H1 (cell line): ENCODE measurements around the gene RPRML. TPM values are rescaled to one million over a fixed set of nuclear protein-coding genes. Genes with fewer than 3 reads are reported as not detected.

Experiments used
- CTCF ChIA-PET: fragments of 300-600 bp; sonication (Branson Sonifier 250); formaldehyde crosslinking; loops from one replicate; lab custom pipeline; 2021; ENCODE audit not compliant: partially characterized antibody; lab: Charles Lee
- POLR2A ChIA-PET: fragments of 300-600 bp; sonication (Branson Sonifier 250); formaldehyde crosslinking; loops from one replicate; lab custom pipeline; 2021; ENCODE audit warnings: inconsistent platforms; ENCODE audit not compliant: partially characterized antibody; lab: Charles Lee
- DNase-seq, 2 experiments: peaks; one replicate each; pipeline versions ENCODE4 v3.0.0 to v3.0.0-alpha.2; 2010 to 2022; ENCODE audit warnings: low spot score in 2 of 2, low read depth in 1 of 2, mixed read lengths in 1 of 2
- FAIRE-seq: peaks from 2 replicates; lab custom pipeline; 2011; peaks lifted over from hg19 to GRCh38; lab: Jason Lieb, UNC
- H2AFZ ChIP-seq: 2 replicates; pipeline ENCODE4 v1.8.1; 2012; ENCODE audit warnings: low read length, inconsistent platforms
- H2AK5ac ChIP-seq: 2 replicates; pipeline ENCODE4 v1.6.1; 2013; ENCODE audit warnings: low read depth, low read length
- H2BK120ac ChIP-seq: replicated peaks from 2 replicates; pipeline ENCODE3; 2013; ENCODE audit warnings: low read depth, low read length, inconsistent platforms
- H2BK12ac ChIP-seq: 2 replicates; pipeline ENCODE4 v1.6.1; 2013; ENCODE audit warnings: low read depth, low read length
- H2BK15ac ChIP-seq: 2 replicates; pipeline ENCODE4 v1.6.1; 2013; ENCODE audit warnings: low read length
- H2BK20ac ChIP-seq: 2 replicates; pipeline ENCODE4 v1.6.1; 2013; ENCODE audit warnings: low read length
- H2BK5ac ChIP-seq: 2 replicates; pipeline ENCODE4 v1.6.1; 2013; ENCODE audit warnings: low read depth, low read length
- H3K14ac ChIP-seq: 2 replicates; pipeline ENCODE4 v1.6.1; 2013; ENCODE audit warnings: inconsistent platforms; ENCODE audit not compliant: insufficient read length
- H3K18ac ChIP-seq: 2 replicates; pipeline ENCODE4 v1.6.1; 2013; ENCODE audit warnings: low read length; ENCODE audit errors: extremely low read depth
- H3K23ac ChIP-seq: 2 replicates; pipeline ENCODE4 v1.6.1; 2013; ENCODE audit warnings: inconsistent platforms; ENCODE audit not compliant: insufficient read length
- H3K23me2 ChIP-seq: 2 replicates; pipeline ENCODE4 v1.6.1; 2013; ENCODE audit warnings: low read depth, low read length
- H3K27ac ChIP-seq: 2 replicates; pipeline ENCODE4 v1.6.1; 2011; ENCODE audit warnings: low read depth, low read length, inconsistent platforms
- H3K27me3 ChIP-seq, 4 experiments: replicated peaks in 1 of 4; 1 replicate in 1 of 4; 2 replicates in 3 of 4; pipeline versions ENCODE4 v1.6.1 to v1.8.1; 2011 to 2013; ENCODE audit warnings: low read length in 3 of 4, mild to moderate bottlenecking in 3 of 4, inconsistent platforms in 2 of 4, mixed read lengths in 2 of 4, moderate library complexity in 1 of 4; ENCODE audit not compliant: control insufficient read depth in 3 of 4, insufficient read depth in 3 of 4; ENCODE audit errors: extremely low read depth in 1 of 4
- H3K36me3 ChIP-seq, 4 experiments: 2 replicates each; pipeline versions ENCODE4 v1.6.1 to v1.8.1; 2011 to 2013; ENCODE audit warnings: mild to moderate bottlenecking in 4 of 4, low read length in 3 of 4, moderate library complexity in 2 of 4, control low read depth in 1 of 4, inconsistent platforms in 1 of 4; ENCODE audit not compliant: insufficient read depth in 4 of 4, control insufficient read depth in 2 of 4
- H3K4ac ChIP-seq: replicated peaks from 2 replicates; pipeline ENCODE3; 2013; ENCODE audit warnings: low read length, low read depth, mixed read lengths, inconsistent platforms; ENCODE audit not compliant: insufficient read length
- H3K4me1 ChIP-seq, 4 experiments: replicated peaks in 1 of 4; 1 replicate in 1 of 4; 2 replicates in 3 of 4; pipeline versions ENCODE4 v1.6.1 to v1.8.1; 2011 to 2013; ENCODE audit warnings: low read length in 3 of 4, inconsistent platforms in 2 of 4, mixed read lengths in 1 of 4; ENCODE audit not compliant: insufficient read depth in 4 of 4, control insufficient read depth in 3 of 4
- H3K4me2 ChIP-seq, 2 experiments: 2 replicates each; pipeline versions ENCODE4 v1.6.1 to v1.8.1; 2011 to 2013; ENCODE audit warnings: low read depth in 2 of 2, low read length in 2 of 2, control low read depth in 1 of 2, inconsistent platforms in 1 of 2, mild to moderate bottlenecking in 1 of 2; ENCODE audit not compliant: insufficient read depth in 1 of 2
- H3K4me3 ChIP-seq, 4 experiments: fragments of 200-600, 300-600 bp in 1 of 4; sonication (generic), shearing (Covaris generic), sonication (Bioruptor Twin) in 1 of 4; 2 replicates each; pipeline versions ENCODE4 v1.5.1 to v1.8.1; 2011 to 2016; ENCODE audit warnings: low read length in 4 of 4, low read depth in 3 of 4, control low read depth in 2 of 4, inconsistent platforms in 2 of 4, mild to moderate bottlenecking in 2 of 4, mixed read lengths in 1 of 4, moderate library complexity in 1 of 4; ENCODE audit not compliant: insufficient read depth in 2 of 4; ENCODE audit errors: extremely low read depth in 1 of 4
- H3K56ac ChIP-seq: replicated peaks from 2 replicates; pipeline ENCODE3; 2013; ENCODE audit warnings: low read depth, mild to moderate bottlenecking, mixed read lengths, low read length, inconsistent platforms; ENCODE audit not compliant: insufficient read length
- H3K79me1 ChIP-seq: 2 replicates; pipeline ENCODE4 v1.6.1; 2013; ENCODE audit warnings: low read depth, low read length, control low read depth
- H3K79me2 ChIP-seq, 2 experiments: 2 replicates each; pipeline versions ENCODE4 v1.6.1 to v1.8.1; 2012 to 2013; ENCODE audit warnings: low read length in 2 of 2, mild to moderate bottlenecking in 2 of 2, inconsistent platforms in 1 of 2; ENCODE audit not compliant: insufficient read depth in 2 of 2, control insufficient read depth in 1 of 2
- H3K9ac ChIP-seq, 4 experiments: replicated peaks in 1 of 4; 1 replicate in 1 of 4; 2 replicates in 3 of 4; pipeline versions ENCODE4 v1.6.1 to v1.8.1; 2011 to 2013; ENCODE audit warnings: low read depth in 3 of 4, low read length in 3 of 4, control low read depth in 2 of 4, mild to moderate bottlenecking in 2 of 4, moderate library complexity in 2 of 4, inconsistent platforms in 1 of 4; ENCODE audit errors: extremely low read depth in 1 of 4
- H3K9me3 ChIP-seq, 2 experiments: 2 replicates each; pipeline versions ENCODE4 v1.6.1 to v1.8.1; 2012 to 2013; ENCODE audit warnings: mild to moderate bottlenecking in 2 of 2, moderate library complexity in 2 of 2, control low read depth in 1 of 2, inconsistent platforms in 1 of 2, low read depth in 1 of 2, low read length in 1 of 2, mixed read lengths in 1 of 2; ENCODE audit not compliant: insufficient read depth in 2 of 2
- H4K20me1 ChIP-seq, 2 experiments: replicated peaks in 1 of 2; 2 replicates each; pipeline versions ENCODE3 to v1.8.1; 2011 to 2013; ENCODE audit warnings: inconsistent platforms in 2 of 2, low read length in 2 of 2, mild to moderate bottlenecking in 1 of 2; ENCODE audit not compliant: insufficient read depth in 2 of 2, control insufficient read depth in 1 of 2
- H4K5ac ChIP-seq: 2 replicates; pipeline ENCODE4 v1.6.1; 2013; ENCODE audit warnings: low read length, low read depth, mixed read lengths, inconsistent platforms; ENCODE audit not compliant: insufficient read length
- H4K8ac ChIP-seq: 2 replicates; pipeline ENCODE4 v1.8.0; 2013; ENCODE audit warnings: mild to moderate bottlenecking, moderate library complexity, low read length, inconsistent platforms; ENCODE audit not compliant: insufficient read depth; ENCODE audit errors: extremely low read depth
- H4K91ac ChIP-seq: replicated peaks from 2 replicates; pipeline ENCODE3; 2013; ENCODE audit warnings: low read length, mixed read lengths, inconsistent platforms; ENCODE audit not compliant: insufficient read length
- ASH2L ChIP-seq: fragments of 200-600, 300-600 bp; sonication (generic); IDR thresholded peaks from one replicate; pipeline ENCODE4 v1.7.1; 2017; ENCODE audit warnings: low read length
- CTBP2 ChIP-seq: IDR thresholded peaks from 2 replicates; pipeline ENCODE4 v1.7.0; 2011; ENCODE audit warnings: borderline replicate concordance, mild to moderate bottlenecking, moderate library complexity, mixed read lengths, low read length; ENCODE audit not compliant: insufficient read depth, insufficient read length
- POLR2A ChIP-seq, 2 experiments: IDR thresholded peaks; 1 replicate in 1 of 2; 2 replicates in 1 of 2; pipeline ENCODE4 v1.6.1; 2011; ENCODE audit warnings: low read depth in 2 of 2, low read length in 2 of 2, mild to moderate bottlenecking in 2 of 2; ENCODE audit errors: control extremely low read depth in 1 of 2
- POLR2AphosphoS5 ChIP-seq: IDR thresholded peaks from 2 replicates; pipeline ENCODE4 v1.6.1; 2011; ENCODE audit warnings: low read depth, low read length
- POU5F1 ChIP-seq: IDR thresholded peaks from 2 replicates; pipeline ENCODE4 v1.6.1; 2011; ENCODE audit warnings: low read depth, mild to moderate bottlenecking, low read length, moderate library complexity
- RAD21 ChIP-seq, 2 experiments: IDR thresholded peaks in 1 of 2; conservative IDR thresholded peaks in 1 of 2; 2 replicates each; pipeline ENCODE4 v1.6.1; 2011; ENCODE audit warnings: low read depth in 2 of 2, low read length in 2 of 2, improper control_type of control experiment in 1 of 2, inconsistent platforms in 1 of 2, mild to moderate bottlenecking in 1 of 2, moderate library complexity in 1 of 2
- RXRA ChIP-seq: IDR thresholded peaks from 2 replicates; pipeline ENCODE4 v1.6.1; 2011; ENCODE audit warnings: low read depth, mild to moderate bottlenecking, low read length, moderate library complexity; ENCODE audit not compliant: insufficient read depth
- ZNF274 ChIP-seq: IDR thresholded peaks from 2 replicates; pipeline ENCODE4 v1.7.0; 2012; ENCODE audit warnings: low read length, borderline replicate concordance; ENCODE audit errors: extremely low read depth
- WGBS, 2 experiments: shearing (Covaris generic) in 1 of 2; methylation state at CpG; one replicate each; pipeline versions ENCODE4 v1.1.6 to v1.1.7; 2013 to 2015; ENCODE audit warnings: low lambda C conversion rate in 2 of 2, mixed read lengths in 2 of 2, inconsistent platforms in 1 of 2, low coverage in 1 of 2, missing lambda C conversion rate in 1 of 2; ENCODE audit not compliant: insufficient replicate concordance in 2 of 2, insufficient coverage in 1 of 2, insufficient read length in 1 of 2; ENCODE audit errors: extremely low coverage in 1 of 2, missing lambda C conversion rate in 1 of 2; 5-methylcytosine and 5-hydroxymethylcytosine counted together
- polyA plus RNA-seq, 7 experiments: library from polyadenylated mRNA; depleted of rRNA in 3 of 7; stranded (reverse) in 5 of 7; unstranded in 2 of 7; fragments of >200 nt in 5 of 7; fragments of 200-250 nt in 2 of 7; gene quantifications; 1 replicate in 5 of 7; 2 replicates in 1 of 7; 4 replicates in 1 of 7; pipeline versions ENCODE4 v1.2.1 to v1.2.3, GENCODE V29; 2011 to 2013; ENCODE audit warnings: missing spikeins in 2 of 7, mixed read lengths in 2 of 7
- total RNA-seq: library from RNA; stranded (reverse); fragmentation: NEBNext Ultra II Directional; extraction: Animal tissue kit (Norgen Biotek cat#: 25700); gene quantifications from 2 replicates; pipeline ENCODE4 v1.2.1, GENCODE V29; 2021
- TF ChIP-seq, protein P1 (sequence below): IDR thresholded peaks from 2 replicates; pipeline ENCODE4 v1.6.1; 2011; ENCODE audit warnings: low read length, improper control_type of control experiment

RPRML gene
- total and polyA plus RNA-seq, 2 of the 8 experiments (the other 6 are each of a cell fraction or from before 2014, with no cell fraction given), result 3.5 to 5.5 TPM

- no peak overlapping the region for H4K8ac ChIP-seq
- no peak overlapping the region for H3K14ac ChIP-seq
- no peak overlapping the region for H3K56ac ChIP-seq
- no peak overlapping the region for H3K23ac ChIP-seq
- peaks cover 0 to 1% of the 10 kb centered on the region in 2 experiments for H4K20me1 ChIP-seq
- H4K5ac ChIP-seq, result no peak overlapping the region
- 0 out of 7 replicates have a peak, but pooled peaks cover 0 to 2% (median 0%) of the 10 kb centered on the region in 4 experiments for H3K27me3 ChIP-seq
- no peak overlapping the region for H2BK12ac ChIP-seq
- no peak overlapping the region for H2BK5ac ChIP-seq
- H3K27ac ChIP-seq, result no peak overlapping the region
- no peaks in the 10 kb centered on the region; a peak in 1 of 8 replicates for H3K36me3 ChIP-seq
- no peak overlapping the region for H2BK20ac ChIP-seq
- FAIRE-seq, result no peak
- no peak overlapping the region for H2AK5ac ChIP-seq
- H2BK15ac ChIP-seq, result no peak overlapping the region
- H3K18ac ChIP-seq, result no peak overlapping the region
- H3K4me2 ChIP-seq, result no peak overlapping the region
- no peak overlapping the region for H3K4ac ChIP-seq
- H3K23me2 ChIP-seq, result no peaks in the 10 kb centered on the region
- 68% methylated on average over 2 of the region's 2 CpGs; no CpG with 5 or more reads in 1 of the 2 experiments for WGBS, 2 experiments
- H3K4me1 ChIP-seq, result no peaks in the 10 kb centered on the region
- ChIA-PET CTCF (interaction anchor here (0.7 to 4.7 kb wide), 3 partner anchors 13 to 38 kb away, joined by 3 to 20 read pairs (median 18); no protein-coding TSS in a partner anchor), POLR2A (interaction anchor here (1.5 kb wide), 1 partner anchor 20 kb away, joined by 3 read pairs; no protein-coding TSS in a partner anchor)
- peaks cover 0 to 6% of the 10 kb centered on the region in 2 experiments; a peak in 3 of 4 replicates for H3K9me3 ChIP-seq
- no peak overlapping the region for H3K9ac ChIP-seq
- H4K91ac ChIP-seq, result no peak overlapping the region
- no peak overlapping the region for H2AFZ ChIP-seq
- no peak overlapping the region for H2BK120ac ChIP-seq
- no peaks in the 10 kb centered on the region for H3K79me1 ChIP-seq
- DNase-seq, result no peak
- H3K4me3 ChIP-seq, result no peak overlapping the region
- no peaks in the 10 kb centered on the region for H3K79me2 ChIP-seq
- no peak for TF ChIP-seq RXRA
- no peak for TF ChIP-seq RAD21 (IDR thresholded peaks at IDR 0.05 in 1 of 2, conservative IDR thresholded peaks at IDR 0.05 in 1 of 2; ENCODE audit: low read depth in 2 of 2, low read length in 2 of 2)
- TF ChIP-seq POLR2A (IDR thresholded peaks at IDR 0.05; ENCODE audit: control extremely low read depth in 1 of 2, low read depth in 2 of 2, low read length in 2 of 2), result no peak
- TF ChIP-seq CTBP2, result no peak
- TF ChIP-seq, protein P1, sequence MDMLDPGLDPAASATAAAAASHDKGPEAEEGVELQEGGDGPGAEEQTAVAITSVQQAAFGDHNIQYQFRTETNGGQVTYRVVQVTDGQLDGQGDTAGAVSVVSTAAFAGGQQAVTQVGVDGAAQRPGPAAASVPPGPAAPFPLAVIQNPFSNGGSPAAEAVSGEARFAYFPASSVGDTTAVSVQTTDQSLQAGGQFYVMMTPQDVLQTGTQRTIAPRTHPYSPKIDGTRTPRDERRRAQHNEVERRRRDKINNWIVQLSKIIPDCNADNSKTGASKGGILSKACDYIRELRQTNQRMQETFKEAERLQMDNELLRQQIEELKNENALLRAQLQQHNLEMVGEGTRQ, result no peak
- no peak for TF ChIP-seq POU5F1
- no peak for TF ChIP-seq ASH2L
- no peak for TF ChIP-seq POLR2AphosphoS5
- TF ChIP-seq ZNF274, result no peak
Observed at GRCh38 chr17:46963571-46963970, 15.5 kb downstream of the RPRML start.
